Hypothalamus (tissue), 51 donors: Measurements from ENCODE around the gene SAMSN1.
A peak's percentile ranks its signal among the peaks of the same experiment; 100 is the strongest.
"Not testable (repeated sequence)": the region's sequence is repeated elsewhere in the genome, so short reads cannot be mapped to it uniquely, and the experiment has no call there.

Source experiments
- DNase-seq, 51 donors: peaks; one replicate each; lab custom pipeline; 2025; lab: John Stamatoyannopoulos, UW

SAMSN1 gene

GRCh38 chr21:14567331-14568279 is 21.5 kb upstream of the SAMSN1 start:
- DNase-seq = no peak

DNA sequence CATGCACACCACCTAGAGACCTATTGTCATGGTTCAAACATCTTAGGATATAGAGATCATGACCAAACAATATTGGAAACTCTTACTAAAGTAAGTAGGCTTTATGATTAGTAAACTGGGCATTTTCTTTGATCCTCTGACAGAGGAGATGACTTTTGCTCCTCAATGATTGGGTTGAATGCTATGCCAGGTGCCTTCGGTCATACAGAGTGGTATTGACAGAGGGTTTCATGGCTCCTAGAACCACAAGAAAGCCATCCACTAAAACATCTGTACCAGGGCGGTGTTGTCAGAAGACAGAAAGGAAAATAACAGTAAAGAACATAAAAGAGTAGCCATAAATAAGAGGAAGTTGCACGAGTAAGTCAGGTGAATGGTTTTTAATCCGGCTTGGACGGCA is 20.8 kb upstream of the SAMSN1 start:
- no peak for DNase-seq

DNA sequence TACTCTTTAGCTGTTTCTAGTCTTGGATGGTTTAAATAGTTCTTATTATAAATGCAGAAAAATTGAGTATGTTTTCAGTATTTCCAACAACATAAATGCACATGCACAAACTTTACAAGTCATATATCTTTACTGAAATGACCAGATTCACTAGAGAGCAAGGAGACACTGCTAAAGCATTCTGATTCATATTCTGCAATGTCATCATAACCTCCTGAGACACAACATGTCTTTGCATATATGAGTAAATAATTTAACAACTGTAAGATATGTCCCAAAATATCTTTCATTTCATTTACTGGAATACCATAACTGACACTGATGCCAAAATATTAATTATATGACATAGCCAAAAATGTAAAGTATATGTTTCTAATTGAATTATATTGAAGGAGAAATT is 16.8 kb upstream of the SAMSN1 start:
- no peak for DNase-seq

DNA sequence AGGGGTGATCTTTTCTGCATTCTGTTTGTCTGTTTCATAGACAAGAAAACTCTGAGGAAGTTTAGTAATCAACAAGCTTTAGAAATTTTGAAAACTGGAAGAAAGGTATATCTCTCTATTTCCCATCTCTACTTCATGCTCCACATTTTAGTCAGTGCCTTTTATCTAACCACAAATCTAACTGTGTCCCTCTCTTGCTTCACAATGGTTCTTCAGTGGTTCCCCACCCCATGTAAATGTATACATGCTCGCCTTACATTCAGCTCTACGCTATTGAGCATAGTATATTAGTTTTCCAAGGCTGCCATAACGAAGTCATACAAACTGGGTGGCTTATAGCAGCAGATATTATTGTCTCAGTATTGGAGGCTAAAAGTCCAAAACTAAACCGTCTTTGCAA is 14.4 kb upstream of the SAMSN1 start:
- no peak for DNase-seq

GRCh38 chr21:14560139-14560538 is 14.0 kb upstream of the SAMSN1 start:
- no peak for DNase-seq

- DNase-seq = no peak
These were observed 13.0 kb upstream of the SAMSN1 start for GRCh38 chr21:14559102-14559501.

GRCh38 chr21:14557413-14557812 is 11.3 kb upstream of the SAMSN1 start:
- DNase-seq = no peak

DNA sequence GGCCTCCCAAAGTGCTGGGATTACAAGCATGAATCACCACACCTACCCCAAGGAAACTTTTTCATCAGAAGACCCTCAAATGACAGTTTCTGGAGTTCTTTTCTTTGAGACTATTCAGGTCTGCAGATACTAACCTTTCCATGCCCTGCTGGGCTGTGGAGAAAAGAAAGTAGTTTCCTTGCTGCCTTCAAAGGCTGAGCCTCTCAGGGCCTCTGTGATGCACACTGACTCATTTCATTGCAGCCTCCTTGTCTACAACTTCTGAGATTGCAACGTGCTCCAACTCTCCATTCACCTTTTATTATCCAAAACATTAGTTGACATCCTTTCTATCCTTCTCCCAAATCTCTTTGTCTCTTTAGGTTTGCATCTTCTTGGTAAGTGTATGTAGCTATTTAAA is 8.8 kb upstream of the SAMSN1 start:
- no peak for DNase-seq

GRCh38 chr21:14553422-14553821 is 7.3 kb upstream of the SAMSN1 start:
- DNase-seq = no peak

GRCh38 chr21:14551741-14552140 is 5.6 kb upstream of the SAMSN1 start:
- no peak for DNase-seq

DNA sequence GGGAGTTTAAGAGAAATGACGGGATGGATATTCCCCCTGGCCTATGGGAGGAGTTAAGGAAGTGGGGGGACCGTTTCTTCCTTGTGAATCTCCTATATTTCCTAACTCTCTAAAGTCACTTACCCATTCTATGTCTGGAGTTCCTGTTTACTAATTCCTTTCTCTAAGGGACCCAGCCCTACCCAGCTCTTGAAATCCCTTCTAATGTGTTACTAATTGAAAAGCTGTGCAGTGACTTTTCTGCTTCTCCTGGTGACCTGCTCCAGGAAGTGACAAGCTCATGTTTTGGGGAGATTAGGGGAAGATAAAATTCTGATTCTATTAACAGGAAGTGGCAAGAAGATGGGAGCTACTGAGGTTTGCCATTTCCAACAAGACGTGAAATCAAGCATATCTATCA is 4.0 kb upstream of the SAMSN1 start:
- DNase-seq = no peak

- DNase-seq = no peak
These were observed 2.7 kb upstream of the SAMSN1 start for GRCh38 chr21:14548779-14549178.

DNA sequence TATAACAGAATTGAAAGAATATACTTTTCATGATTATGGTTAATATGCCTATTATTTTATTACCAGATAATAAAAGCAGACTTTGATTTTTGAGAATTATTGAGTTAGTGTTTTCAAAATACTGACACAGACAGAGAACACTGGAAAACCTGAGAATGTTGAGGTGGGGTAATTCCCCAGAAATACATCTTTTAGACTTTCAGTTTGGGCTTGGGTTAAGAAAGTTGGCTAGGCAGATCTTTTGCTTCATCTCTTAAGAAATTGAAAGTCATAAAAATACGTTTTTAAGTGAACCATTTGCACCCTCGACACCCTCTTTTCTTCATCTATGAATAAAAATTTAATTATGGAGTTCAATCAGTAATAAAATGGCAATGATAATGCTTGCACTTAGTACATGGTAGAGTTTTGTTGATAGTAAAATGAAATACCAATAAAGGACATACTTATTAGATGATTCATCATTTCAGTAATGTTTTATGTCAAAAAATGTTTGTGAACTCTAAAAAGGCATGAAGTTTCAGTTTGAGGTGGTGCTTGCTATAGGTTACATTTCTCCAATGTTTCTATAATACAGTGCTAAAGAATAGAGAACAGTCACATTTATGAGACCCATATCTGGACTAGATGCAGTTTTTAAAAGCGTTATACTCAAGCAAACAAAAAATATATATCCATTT is 1.9 kb upstream of the SAMSN1 start:
- DNase-seq = no peak

DNA sequence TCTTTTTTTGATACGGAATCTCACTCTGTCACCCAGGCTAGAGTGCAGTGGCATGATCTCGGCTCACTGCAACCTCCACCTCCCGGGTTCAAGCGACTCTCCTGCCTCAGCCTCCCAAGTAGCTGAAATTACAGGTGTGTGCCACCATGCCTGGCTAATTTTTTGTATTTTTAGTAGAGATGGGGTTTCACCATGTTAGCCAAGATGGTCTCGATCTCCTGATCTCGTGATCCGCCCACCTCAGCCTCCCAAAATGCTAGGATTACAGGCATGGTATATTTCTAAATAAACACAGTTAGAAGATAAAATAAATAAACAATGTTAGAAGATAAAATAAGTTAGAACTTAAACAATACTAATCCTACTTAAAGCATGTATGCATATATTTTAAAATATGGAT is 604 bp upstream of the SAMSN1 start:
- DNase-seq = not testable (repeated sequence)

GRCh38 chr21:14543983-14544382 is 2.1 kb downstream of the SAMSN1 start:
- DNase-seq = no peak

DNA sequence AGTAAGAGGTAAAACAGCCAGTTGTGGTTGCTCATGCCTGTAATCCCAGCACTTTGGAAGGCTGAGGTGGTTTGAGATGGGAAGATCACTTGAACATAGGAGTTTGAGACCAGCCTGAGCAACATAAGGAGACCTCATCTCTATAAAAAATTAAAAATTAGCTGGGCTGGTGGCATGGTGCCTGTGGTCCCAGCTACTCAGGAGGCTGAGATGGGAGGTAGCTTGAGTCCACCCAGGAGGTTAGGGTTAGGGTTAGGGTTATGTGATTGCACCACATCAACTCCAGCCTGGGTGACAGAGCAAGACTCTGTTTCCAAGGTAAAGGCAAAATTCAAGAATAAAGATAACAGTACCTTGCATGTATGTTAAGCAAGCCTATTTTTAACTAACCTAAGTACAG is 3.5 kb downstream of the SAMSN1 start:
- no peak for DNase-seq

- peak in 1 of 51 donors; percentile 2 for DNase-seq
These were observed 4.1 kb downstream of the SAMSN1 start for GRCh38 chr21:14541841-14542490.

DNA sequence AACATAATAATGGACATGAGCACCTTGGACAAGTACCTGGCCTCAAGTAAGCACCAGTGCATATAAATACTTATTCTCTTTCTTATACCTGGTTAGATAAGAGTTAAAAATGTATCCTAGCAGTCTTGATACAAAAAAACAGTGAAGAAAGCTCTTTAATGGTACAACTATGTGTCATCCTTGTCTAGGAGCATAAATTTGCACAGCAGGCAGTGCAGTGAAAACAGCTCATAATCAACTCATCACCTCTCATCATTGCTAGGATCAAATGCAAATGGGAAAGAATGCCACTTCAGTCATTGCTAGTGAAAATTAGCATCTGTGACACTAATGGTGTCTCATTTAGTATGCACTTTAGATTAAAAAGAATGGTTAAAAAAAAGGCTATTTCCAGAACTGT is 7.6 kb downstream of the SAMSN1 start:
- DNase-seq = peak in 1 of 51 donors; percentile 3

DNA sequence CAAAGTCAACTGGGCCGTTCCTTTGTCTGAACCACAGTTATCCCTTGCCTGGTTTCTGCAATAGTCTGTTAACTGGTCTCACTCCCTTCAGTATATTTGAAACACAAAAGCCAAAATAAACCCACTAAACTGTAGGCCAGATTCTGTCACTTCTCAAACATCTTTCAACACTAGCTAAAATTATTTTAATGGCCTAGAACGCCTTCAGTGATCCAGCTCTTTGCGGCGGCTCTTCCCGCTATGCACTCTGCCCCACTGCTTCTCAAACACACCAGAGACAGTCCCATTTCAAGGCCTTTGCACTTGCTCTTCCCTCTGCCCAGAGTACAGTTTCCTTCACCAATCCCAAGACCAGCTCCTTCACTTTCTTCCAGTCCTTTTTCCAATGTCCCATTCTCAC is 9.2 kb downstream of the SAMSN1 start:
- no peak for DNase-seq

DNA sequence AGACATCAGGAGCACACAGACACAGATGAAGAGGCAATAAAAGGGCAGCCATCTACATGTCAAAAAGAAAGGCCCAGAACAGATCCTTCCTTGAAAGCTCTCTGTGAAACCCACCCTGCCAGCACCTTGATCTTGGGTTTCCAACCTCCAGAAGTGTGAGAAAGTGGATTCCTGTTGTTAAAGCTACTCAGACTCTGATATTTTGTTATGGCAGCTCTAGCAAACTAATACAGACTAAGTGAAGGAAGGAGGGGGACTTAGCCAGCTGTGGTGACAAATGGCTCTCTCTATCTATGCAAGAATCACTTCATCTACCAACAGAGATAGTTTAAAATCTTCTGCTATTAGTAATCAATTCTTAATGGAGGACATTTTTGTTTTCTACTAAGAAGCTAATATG is 10.4 kb downstream of the SAMSN1 start:
- DNase-seq = no peak
